Ishikawa (cell line): ENCODE data around the gene P3H2.

Source experiments
- CEBPB ChIP-seq: IDR thresholded peaks from 2 replicates; pipeline ENCODE4 v1.6.1; 2012
- EGR1 ChIP-seq: IDR thresholded peaks from 2 replicates; pipeline ENCODE4 v1.6.1; 2012
- EP300 ChIP-seq: IDR thresholded peaks from 2 replicates; pipeline ENCODE4 v1.6.1; 2012; ENCODE audit warnings: borderline replicate concordance
- FOXM1 ChIP-seq: IDR thresholded peaks from 2 replicates; pipeline ENCODE4 v1.6.1; 2012; ENCODE audit warnings: low read depth, borderline replicate concordance
- NFIC ChIP-seq: IDR thresholded peaks from 2 replicates; pipeline ENCODE4 v1.6.1; 2012
- TAF1 ChIP-seq: IDR thresholded peaks from 2 replicates; pipeline ENCODE4 v1.6.1; 2012; ENCODE audit warnings: low read depth, mild to moderate bottlenecking
- TCF12 ChIP-seq: IDR thresholded peaks from 2 replicates; pipeline ENCODE4 v1.6.1; 2012; ENCODE audit warnings: low read depth
- TEAD4 ChIP-seq: IDR thresholded peaks from 2 replicates; pipeline ENCODE4 v1.6.1; 2012
- YY1 ChIP-seq: IDR thresholded peaks from 2 replicates; pipeline ENCODE4 v1.6.1; 2012; ENCODE audit warnings: low read depth

P3H2 gene

DNA sequence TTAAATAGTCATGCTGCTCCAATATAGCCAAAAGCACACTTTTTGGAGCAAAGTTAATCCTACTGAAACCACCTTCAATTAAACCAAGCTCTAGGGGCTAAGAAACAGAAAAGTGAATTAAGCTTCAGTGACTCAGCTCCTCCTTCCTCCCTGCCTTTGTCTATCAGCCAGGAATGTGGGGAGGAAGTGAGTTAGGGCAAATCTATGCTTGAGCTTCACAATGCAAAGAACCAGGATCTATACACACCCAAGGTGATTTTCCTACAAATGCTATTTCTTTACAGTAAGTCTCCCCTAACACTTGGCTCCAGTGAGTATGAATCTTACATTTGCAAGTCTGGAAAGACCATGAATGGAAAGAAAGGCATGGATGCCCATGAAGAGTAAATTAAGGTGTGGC, 212.1 kb downstream of the P3H2 start:
- peak; percentile 76; the same call in 1 of the 2 replicates for TF ChIP-seq EP300
- TF ChIP-seq TEAD4: peak; percentile 84
- peak; percentile 52 for TF ChIP-seq NFIC
- TF ChIP-seq CEBPB: no peak
- peak; percentile 46; the same call in 1 of the 2 replicates for TF ChIP-seq TCF12
- no peak for TF ChIP-seq TAF1
- TF ChIP-seq FOXM1: peak; percentile 50; the same call in 1 of the 2 replicates

- TF ChIP-seq TAF1 (no peak), EGR1 (no peak), CEBPB (no peak), NFIC (no peak), YY1 (no peak)
These were observed 212.9 kb downstream of the P3H2 start for GRCh38 chr3:189907803-189908202.
